Stimulated activated CD8-positive, alpha-beta memory T cell treated with anti-CD3 and anti-CD28 coated beads, Interleukin-15, amount 100 ng/mL, for 1 hour (primary cell): ENCODE measurements around the gene HCAR2.
"Not testable (repeated sequence)": the region's sequence is repeated elsewhere in the genome, so short reads cannot be mapped to it uniquely, and the experiment has no call there.

Experiments used
- DNase-seq: peaks from one replicate; pipeline ENCODE4 v3.0.0-alpha.2; 2020; ENCODE audit warnings: low read depth

HCAR2 gene

GRCh38 chr12:122716658-122717057 is 13.5 kb upstream of the HCAR2 start, which contains the start of gene HCAR3:
Gene HCAR3 (minus strand): TSS chr12:122716811. CDS start chr12:122716737, 74 bp downstream.
- DNase-seq, result not testable (repeated sequence)

GRCh38 chr12:122715211-122715610 is 12.1 kb upstream of the HCAR2 start:
- DNase-seq, result not testable (repeated sequence)

GRCh38 chr12:122713491-122714188 is 10.5 kb upstream of the HCAR2 start:
- DNase-seq, result not testable (repeated sequence)

GRCh38 chr12:122711266-122711665 is 8.1 kb upstream of the HCAR2 start:
- not testable (repeated sequence) for DNase-seq

DNA sequence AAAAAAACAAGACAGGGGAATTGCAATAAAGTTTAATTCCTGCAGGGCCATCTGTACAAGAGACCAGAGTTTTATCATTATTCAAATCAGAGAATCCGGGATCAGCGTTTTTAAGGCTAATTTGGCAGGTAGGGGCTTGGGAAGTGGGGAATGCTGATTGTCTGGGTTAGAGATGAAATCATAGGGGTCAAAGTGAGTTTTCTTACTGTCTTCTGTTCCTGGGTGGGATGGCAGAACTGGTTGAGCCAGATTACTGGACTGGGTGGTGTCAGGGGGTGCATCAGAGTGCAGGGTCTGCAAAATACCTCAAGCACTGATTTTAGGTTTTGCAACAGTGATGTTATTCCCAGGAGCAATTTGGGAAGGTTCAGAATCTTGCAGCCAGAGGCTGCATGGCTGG is 7.2 kb upstream of the HCAR2 start:
- not testable (repeated sequence) for DNase-seq

- not testable (repeated sequence) for DNase-seq
Measured at GRCh38 chr12:122709287-122709686, 6.1 kb upstream of the HCAR2 start.

GRCh38 chr12:122703841-122704240 is 684 bp upstream of the HCAR2 start:
- not testable (repeated sequence) for DNase-seq

GRCh38 chr12:122701481-122701880 is 1.7 kb downstream of the HCAR2 start:
- not testable (repeated sequence) for DNase-seq

GRCh38 chr12:122700038-122700710 is 3.0 kb downstream of the HCAR2 start:
- DNase-seq, result not testable (repeated sequence)

GRCh38 chr12:122696922-122697321 is 6.2 kb downstream of the HCAR2 start:
- not testable (repeated sequence) for DNase-seq

GRCh38 chr12:122691566-122691965 is 11.6 kb downstream of the HCAR2 start:
- no peak for DNase-seq

- DNase-seq, result no peak
Measured at GRCh38 chr12:122688291-122688690, 14.9 kb downstream of the HCAR2 start.

GRCh38 chr12:122687086-122687485 is 16.1 kb downstream of the HCAR2 start:
- no peak for DNase-seq

DNA sequence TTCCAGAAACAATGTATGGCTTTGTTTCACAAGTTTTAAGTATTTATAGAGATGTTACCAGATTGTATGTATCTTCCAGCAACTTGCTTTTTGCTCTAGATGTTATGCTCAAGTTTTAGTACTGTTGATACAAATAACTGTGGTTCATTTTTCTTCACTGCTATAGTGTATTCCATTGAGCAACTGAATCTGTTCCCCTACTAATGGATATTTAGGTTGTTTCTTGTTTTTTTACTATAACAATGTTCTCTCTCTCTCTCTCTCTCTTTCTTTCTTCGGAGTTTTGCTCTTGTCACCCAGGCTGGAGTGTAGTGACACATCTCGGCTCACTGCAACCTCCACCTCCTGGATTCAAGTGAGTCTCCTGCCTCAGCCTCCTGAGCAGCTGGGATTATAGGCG is 16.6 kb downstream of the HCAR2 start:
- DNase-seq, result no peak

DNA sequence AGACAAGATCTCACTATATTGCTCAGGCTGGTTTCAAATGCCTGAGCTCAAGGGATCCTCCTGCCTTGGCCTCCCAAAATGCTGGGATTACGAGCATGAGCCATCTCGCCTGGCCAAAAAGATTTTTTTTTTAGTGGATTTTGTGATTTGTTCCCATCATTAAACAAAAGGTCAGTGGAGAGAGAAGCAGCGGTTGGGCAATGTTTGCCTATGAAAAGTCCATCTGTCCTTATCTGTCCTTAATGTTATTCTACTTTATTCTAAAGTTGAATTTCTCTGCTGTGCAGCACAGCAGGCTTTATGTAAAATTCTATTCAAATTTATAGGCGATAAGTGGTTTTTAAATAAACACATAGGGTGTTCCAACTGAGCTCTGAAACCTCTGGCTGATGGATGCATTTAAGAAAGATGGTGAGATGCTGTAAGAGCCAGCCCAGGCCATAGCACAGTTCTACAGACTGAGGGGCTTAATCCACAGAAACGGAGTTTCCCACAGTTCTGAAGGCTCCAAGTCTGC is 18.8 kb downstream of the HCAR2 start:
- no peak for DNase-seq

- no peak for DNase-seq
Measured at GRCh38 chr12:122681814-122682213, 21.3 kb downstream of the HCAR2 start.

DNA sequence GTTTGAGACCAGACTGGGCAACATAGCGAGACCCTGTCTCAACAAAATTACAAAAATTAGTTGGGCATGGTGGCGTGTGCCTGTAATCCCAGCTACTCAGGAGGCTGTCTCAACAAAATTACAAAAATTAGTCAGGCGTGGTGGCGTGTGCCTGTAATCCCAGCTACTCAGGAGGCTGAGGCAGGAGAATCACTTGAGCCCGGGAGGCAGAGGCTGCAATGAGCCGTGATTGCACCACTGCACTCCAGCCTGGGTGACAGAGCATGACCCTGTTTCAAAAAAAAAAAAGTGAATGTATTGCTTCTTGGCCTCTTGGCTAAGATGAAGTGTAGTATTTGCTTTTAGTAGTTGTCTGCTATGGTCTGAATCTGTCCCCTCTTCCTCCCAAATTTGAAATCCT is 22.2 kb downstream of the HCAR2 start:
- not testable (repeated sequence) for DNase-seq

- DNase-seq, result not testable (repeated sequence)
Measured at GRCh38 chr12:122676781-122677180, 26.4 kb downstream of the HCAR2 start.

DNA sequence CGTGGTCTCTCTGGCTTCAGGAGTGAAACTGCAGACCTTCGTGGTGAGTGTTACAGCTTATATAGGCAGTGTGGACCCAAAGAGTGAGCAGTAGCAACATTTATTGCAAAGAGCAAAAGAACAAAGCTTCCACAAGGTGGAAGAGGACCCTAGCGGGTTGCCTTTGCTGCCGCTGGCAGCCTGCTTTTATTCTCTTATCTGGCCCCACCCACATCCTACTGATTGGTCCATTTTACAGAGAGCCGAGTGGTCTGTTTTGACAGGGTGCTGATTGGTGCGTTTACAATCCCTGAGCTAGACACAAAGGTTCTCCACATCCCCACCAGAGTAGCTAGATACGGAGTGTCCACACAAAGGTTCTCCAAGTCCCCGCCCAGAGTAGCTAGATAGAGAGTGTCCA is 27.1 kb downstream of the HCAR2 start:
- DNase-seq, result not testable (repeated sequence)

DNA sequence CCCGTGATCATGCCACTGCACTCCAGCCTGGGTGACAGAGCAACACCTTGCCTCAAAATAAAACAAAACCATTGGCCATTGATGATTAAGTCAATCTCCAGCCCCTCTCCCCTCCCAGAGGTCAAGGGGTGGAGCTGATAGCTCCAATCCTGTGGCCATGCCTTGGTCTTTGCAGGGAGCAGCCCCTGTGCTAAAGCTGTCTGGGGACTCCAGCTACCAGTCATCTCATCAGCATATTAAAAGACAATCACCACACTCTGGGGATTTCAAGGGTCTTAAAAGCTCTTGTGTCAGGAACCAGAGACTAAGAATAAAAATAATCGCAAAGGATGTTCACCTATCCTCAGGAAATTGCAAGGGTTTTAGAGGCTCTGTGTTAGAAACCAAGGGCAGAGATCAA is 30.6 kb downstream of the HCAR2 start:
- no peak for DNase-seq

DNA sequence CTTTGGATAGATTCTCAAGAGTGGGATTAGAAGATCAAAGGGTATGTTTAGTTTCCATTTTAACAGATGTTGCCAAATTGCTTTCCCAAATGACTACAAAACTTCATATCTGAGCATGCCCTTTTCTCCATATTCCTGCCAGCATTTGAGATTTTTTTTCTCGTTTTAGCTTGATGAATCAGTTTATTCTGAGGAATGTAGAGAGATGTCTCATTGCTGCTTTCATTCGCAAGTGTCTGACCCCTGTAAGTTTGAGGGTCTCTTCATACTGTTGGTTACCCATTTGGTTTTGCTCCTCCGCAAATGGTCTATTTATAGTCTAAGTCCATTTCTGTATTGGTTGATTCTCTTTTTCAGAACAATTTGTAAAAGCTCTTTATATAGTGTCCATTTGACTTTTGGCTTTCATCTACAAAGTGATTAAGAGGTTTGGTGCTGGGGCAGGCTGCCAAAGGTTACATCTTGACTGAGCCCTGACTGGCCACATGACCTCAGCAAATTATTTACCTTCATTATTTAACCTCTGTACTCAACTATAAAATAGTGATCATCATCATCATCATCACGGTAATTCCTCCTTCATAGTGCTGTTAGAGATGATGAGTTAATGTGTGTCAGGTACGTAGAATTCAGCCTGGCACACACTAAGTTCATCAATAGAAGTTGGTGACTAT is 33.6 kb downstream of the HCAR2 start:
- DNase-seq, result no peak

DNA sequence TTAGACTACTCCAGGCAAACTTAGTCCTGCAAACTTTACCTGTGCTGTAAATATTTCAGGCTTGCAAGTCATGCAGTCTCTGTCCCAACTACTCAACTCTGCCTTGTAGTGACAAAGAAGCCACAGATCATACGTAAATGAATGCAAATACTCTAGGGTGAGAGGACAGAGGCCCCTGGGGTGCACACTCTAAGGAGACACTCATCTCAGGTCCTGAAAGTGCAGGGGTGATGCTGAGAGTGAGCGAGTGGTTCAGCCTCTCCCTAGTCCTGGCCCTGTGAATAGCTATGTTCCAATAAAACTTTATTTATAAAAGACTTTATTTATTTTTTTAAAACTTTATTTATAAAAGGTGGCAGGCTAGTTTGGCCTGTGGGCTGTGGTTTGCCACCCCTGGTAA is 34.9 kb downstream of the HCAR2 start:
- no peak for DNase-seq

DNA sequence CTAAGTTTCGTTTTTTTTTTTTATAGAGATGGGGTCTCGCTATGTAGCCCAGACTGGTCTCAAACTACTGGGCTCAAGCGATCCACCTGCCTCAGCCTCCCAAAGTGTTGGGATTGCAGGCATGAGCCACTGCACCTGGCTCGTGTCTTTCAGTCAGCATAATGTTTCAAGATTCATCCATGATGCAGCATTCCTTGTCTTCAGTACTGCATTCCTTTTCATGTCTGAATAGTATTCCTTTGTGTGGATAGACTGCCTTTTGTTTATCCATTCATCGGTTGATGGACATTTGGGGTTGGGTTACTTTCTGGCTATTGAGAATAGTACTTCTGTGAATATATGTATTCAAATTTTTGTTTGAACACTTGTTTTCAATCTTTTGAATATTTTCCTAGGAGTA is 37.4 kb downstream of the HCAR2 start:
- DNase-seq, result no peak
